Heart right ventricle (tissue), 16 donors: ENCODE measurements around the gene TSC22D1. TPM values are rescaled to one million over a fixed set of nuclear protein-coding genes. Genes with fewer than 3 reads are reported as not detected.

ENCODE experiments used
- ATAC-seq, 8 donors: fragments of 200-7000 bp; cut with Tn5 transposase; one replicate each; pipeline ENCODE4 v1.9.1; 2020; ENCODE audit warnings: mild to moderate bottlenecking in 8 of 8, moderate library complexity in 8 of 8, moderate number of reproducible peaks in 1 of 8
- DNase-seq, 2 donors: peaks; one replicate each; pipeline ENCODE4 v3.0.0-alpha.2; 2020
- H3K27ac ChIP-seq, 10 donors: fragments of 200-600 bp; sonication (generic) in 2 of 10; one replicate each; pipeline versions ENCODE4 v1.5.0 to v1.8.0; 2020 to 2022; ENCODE audit warnings: mild to moderate bottlenecking in 3 of 10
- H3K27me3 ChIP-seq, 7 donors: fragments of 200-600 bp; one replicate each; pipeline ENCODE4 v1.8.0; 2021 to 2022; ENCODE audit warnings: mild to moderate bottlenecking in 2 of 7
- H3K36me3 ChIP-seq, 9 donors: fragments of 200-600 bp; sonication (generic) in 1 of 9; one replicate each; pipeline versions ENCODE4 v1.5.0 to v1.8.0; 2020 to 2022; ENCODE audit warnings: mild to moderate bottlenecking in 2 of 9
- H3K4me1 ChIP-seq, 9 donors: fragments of 200-600 bp; sonication (generic) in 1 of 9; one replicate each; pipeline versions ENCODE4 v1.5.0 to v1.8.0; 2020 to 2022; ENCODE audit warnings: mild to moderate bottlenecking in 4 of 9
- H3K4me3 ChIP-seq, 10 donors: fragments of 200-600 bp; sonication (generic) in 2 of 10; one replicate each; pipeline versions ENCODE4 v1.5.0 to v1.8.0; 2020 to 2022; ENCODE audit warnings: mild to moderate bottlenecking in 7 of 10, moderate library complexity in 2 of 10
- H3K9me3 ChIP-seq, 11 donors: fragments of 200-600 bp in 10 of 11; sonication (generic) in 2 of 11; one replicate each; pipeline versions ENCODE4 v1.5.0 to v1.8.0; 2013 to 2022; ENCODE audit warnings: mild to moderate bottlenecking in 2 of 11, control low read depth in 1 of 11, moderate library complexity in 1 of 11
- WGBS, 2 donors: extraction: QIAGEN DNeasy Blood & Tissue Kit; methylation state at CpG; one replicate each; pipeline ENCODE4 v1.1.7; 2013; ENCODE audit warnings: inconsistent platforms in 1 of 2; 5-methylcytosine and 5-hydroxymethylcytosine counted together
- intact Hi-C, 10 donors: fragments of 100-400 bp; cut with DNase I; formaldehyde crosslinking; loops; one replicate each; pipeline versions ENCODE4 v1.11.1 to v1.14.2; 2022
- polyA plus RNA-seq, 2 donors: library from polyadenylated mRNA; stranded (reverse); fragments of 200-250 nt; gene quantifications; one replicate each; pipeline ENCODE4 v1.2.3, GENCODE V29; 2013
- total RNA-seq, 10 donors: library from RNA; stranded (reverse); fragmentation: NEBNext Ultra II Directional in 3 of 10; extraction: Animal tissue kit (Norgen Biotek cat#: 25700) in 3 of 10; gene quantifications; one replicate each; pipeline versions ENCODE4 v1.2.1 to v1.2.4, GENCODE V29; 2021 to 2023
- TF ChIP-seq, protein P1 (sequence below), 9 donors: fragments of 200-600 bp; sonication (generic) in 2 of 9; IDR thresholded peaks; one replicate each; pipeline versions ENCODE4 v1.5.0 to v1.8.0; 2021 to 2022; ENCODE audit warnings: antibody characterized with exemption in 9 of 9, mild to moderate bottlenecking in 5 of 9, moderate library complexity in 1 of 9
- donor health status: Arrhythmogenic right ventricular cardiomyopathy.
- donor health status: ischemic (EF 13 %, LVEDD 7.1; RV severe dilation, severe dysfunction).
- donor health status: healthy with polysubstance abuse.
- donor health status: DM: no; HTN: yes; CAD: no.
- donor health status: DM: no; HTN: no; CAD: no.
- donor health status: ischemic (EF 25% LVEDD 6.9; RV normal size, moderate dysfunction).
- donor health status: ischemic (EF 25% LVEDD 5.7; RV mildly dilated, moderate dysfunction).
- donor health status: healthy.
- donor health status: DM: yes; HTN: yes; CAD: no.
- donor health status: Ischemic cardiomyopathy.
- donor health status: ischemic (EF 35%, LVEDD 5.7; RV mildly dilated, moderate dysfunction).
- donor health status: nonischemic (EF 11% LVEDD 7.7; RV severe dilation, severe dysfunction).
- donor health status: DM: yes; HTN: yes; CAD: no.
- donor health status: PGD.
- donor health status: ischemic (EF 29% LVEDD 5.4; RV normal size, mild dysfunction).
- donor health status: nonischemic (EF 23%, LVEDD 6.1; RV moderate dilation, normal function).

TSC22D1 gene
- total and polyA plus RNA-seq, 12 donors: 48.5 to 200 (median 113) TPM

DNA sequence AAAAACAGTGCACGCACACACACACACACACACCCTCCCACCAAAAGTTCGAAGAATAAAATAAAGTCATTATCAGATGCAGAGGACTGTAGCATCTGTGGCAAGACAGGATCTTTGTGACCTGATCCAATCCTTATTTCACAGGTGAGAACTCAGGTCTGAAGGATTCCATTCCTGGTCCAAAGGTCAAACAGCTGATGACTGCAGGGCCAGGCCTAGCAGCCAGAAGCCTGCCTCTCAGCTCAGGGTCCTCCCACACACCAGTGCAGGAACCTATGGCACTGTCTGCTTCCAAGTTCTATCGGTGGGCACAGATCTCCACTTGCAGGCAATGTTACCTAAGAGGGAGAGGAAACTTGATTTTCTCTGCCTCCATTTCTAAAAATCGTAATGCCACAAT, 145.0 kb downstream of the TSC22D1 start:
- peaks cover 0 to 27% (median 25%) of the 10 kb centered on the region in 9 donors for H3K4me1 ChIP-seq
- TF ChIP-seq, protein P1, sequence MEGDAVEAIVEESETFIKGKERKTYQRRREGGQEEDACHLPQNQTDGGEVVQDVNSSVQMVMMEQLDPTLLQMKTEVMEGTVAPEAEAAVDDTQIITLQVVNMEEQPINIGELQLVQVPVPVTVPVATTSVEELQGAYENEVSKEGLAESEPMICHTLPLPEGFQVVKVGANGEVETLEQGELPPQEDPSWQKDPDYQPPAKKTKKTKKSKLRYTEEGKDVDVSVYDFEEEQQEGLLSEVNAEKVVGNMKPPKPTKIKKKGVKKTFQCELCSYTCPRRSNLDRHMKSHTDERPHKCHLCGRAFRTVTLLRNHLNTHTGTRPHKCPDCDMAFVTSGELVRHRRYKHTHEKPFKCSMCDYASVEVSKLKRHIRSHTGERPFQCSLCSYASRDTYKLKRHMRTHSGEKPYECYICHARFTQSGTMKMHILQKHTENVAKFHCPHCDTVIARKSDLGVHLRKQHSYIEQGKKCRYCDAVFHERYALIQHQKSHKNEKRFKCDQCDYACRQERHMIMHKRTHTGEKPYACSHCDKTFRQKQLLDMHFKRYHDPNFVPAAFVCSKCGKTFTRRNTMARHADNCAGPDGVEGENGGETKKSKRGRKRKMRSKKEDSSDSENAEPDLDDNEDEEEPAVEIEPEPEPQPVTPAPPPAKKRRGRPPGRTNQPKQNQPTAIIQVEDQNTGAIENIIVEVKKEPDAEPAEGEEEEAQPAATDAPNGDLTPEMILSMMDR (IDR thresholded peaks at IDR 0.05): no peak
- 82 to 84% methylated on average over 4 of the region's 4 CpGs for WGBS, 2 donors
- no peak overlapping the region for H3K4me3 ChIP-seq
- ATAC-seq (no peak), DNase-seq (no peak)
- intact Hi-C loops: loop anchor here in 6 of 10 donors (5.0 to 10.0 kb wide), 8 partner anchors 34 to 286 kb away; partner anchors contain the start of gene SERP2 (in 1 of the 6)
- H3K27ac ChIP-seq: no peak overlapping the region
- H3K9me3 ChIP-seq: peaks cover 0 to 3% (median 0%) of the 10 kb centered on the region in 11 donors
- peaks cover 0 to 25% (median 15%) of the 10 kb centered on the region in 9 donors for H3K36me3 ChIP-seq
- no peaks in the 10 kb centered on the region for H3K27me3 ChIP-seq

DNA sequence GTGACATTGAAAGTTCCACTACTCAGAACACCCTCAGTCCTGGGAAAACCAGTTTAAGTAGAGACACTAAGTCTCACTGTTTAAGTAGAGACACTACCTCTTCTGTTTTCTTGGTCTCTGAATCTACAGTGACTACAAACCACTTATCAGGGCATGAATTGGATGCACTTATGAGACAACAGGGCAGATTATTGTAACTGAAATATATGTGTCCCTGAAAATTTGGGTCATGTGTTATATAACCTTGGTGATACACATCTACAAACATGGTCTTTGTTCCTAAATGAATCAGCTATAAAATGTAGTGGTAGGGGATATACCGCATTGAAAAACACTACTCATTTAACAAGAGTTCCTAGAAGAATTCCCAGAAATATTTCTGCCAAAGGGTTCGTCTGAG, 146.8 kb downstream of the TSC22D1 start:
- Histone ChIP-seq H3K27me3 (no peaks in the 10 kb centered on the region), H3K4me1 (peaks cover 0 to 30% (median 19%) of the 10 kb centered on the region in 9 donors), H3K9me3 (peaks cover 0 to 3% (median 0%) of the 10 kb centered on the region in 11 donors), H3K36me3 (peaks cover 0 to 17% (median 10%) of the 10 kb centered on the region in 9 donors), H3K4me3 (no peak overlapping the region), H3K27ac (no peak overlapping the region)
- WGBS, 2 donors: 77 to 87% methylated on average over 2 of the region's 2 CpGs
- TF ChIP-seq, protein P1 (IDR thresholded peaks at IDR 0.05): no peak
- intact Hi-C loops: loop anchor here in 1 of 10 donors (5.0 kb wide), 1 partner anchor 177 kb away; no protein-coding TSS in a partner anchor
- DNase-seq (no peak), ATAC-seq (no peak)

DNA sequence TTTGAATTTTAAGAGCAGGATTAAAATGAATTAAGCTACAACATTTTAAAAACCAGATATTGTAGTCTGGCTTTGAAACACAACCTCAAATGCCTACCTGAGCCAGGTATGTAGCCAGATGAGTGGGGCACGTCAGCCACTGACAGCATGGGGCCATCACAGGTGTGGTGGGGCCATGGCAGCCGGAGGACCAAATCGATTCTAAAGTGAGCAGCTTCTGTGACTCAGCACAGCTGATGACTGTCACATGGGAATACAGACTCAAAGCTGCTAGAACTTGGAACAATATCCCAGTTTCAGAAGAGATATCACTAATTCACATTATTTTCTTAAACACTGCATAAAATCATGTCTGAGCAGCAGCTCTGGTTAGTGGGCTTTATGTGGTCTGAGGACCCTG, 149.7 kb downstream of the TSC22D1 start:
- ATAC-seq: no peak
- Histone ChIP-seq H3K4me1 (peaks cover 0 to 18% (median 6%) of the 10 kb centered on the region in 9 donors), H3K9me3 (peaks cover 0 to 3% (median 0%) of the 10 kb centered on the region in 11 donors), H3K4me3 (no peak overlapping the region), H3K27me3 (no peaks in the 10 kb centered on the region), H3K27ac (no peak overlapping the region), H3K36me3 (no peaks in the 10 kb centered on the region)
- 61 to 75% methylated on average over 3 of the region's 3 CpGs for WGBS, 2 donors
- intact Hi-C loops: loop anchor here in 1 of 10 donors (5.0 kb wide), 1 partner anchor 174 kb away; no protein-coding TSS in a partner anchor
- no peak for DNase-seq
- TF ChIP-seq, protein P1 (IDR thresholded peaks at IDR 0.05): no peak

DNA sequence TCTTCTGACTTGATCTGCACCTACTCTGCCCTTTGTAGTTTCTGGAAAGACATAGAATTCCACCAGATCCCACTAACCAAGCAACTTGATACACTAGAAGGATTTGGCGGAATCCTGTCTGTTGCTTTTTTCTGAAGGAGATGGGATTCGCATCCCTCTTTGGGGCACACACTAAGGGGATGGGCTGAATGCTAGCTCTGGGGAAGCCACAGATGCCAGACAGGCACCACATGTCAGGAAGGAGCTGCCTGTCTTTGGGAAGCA, 150.4 kb downstream of the TSC22D1 start:
- TF ChIP-seq, protein P1 (IDR thresholded peaks at IDR 0.05): no peak
- ATAC-seq (no peak), DNase-seq (no peak)
- no peak overlapping the region for H3K27ac ChIP-seq
- H3K4me3 ChIP-seq: no peak overlapping the region
- WGBS, 2 donors: 91 to 92% methylated on average over 2 of the region's 2 CpGs
- H3K27me3 ChIP-seq: no peaks in the 10 kb centered on the region
- H3K36me3 ChIP-seq: no peaks in the 10 kb centered on the region
- peaks cover 0 to 18% (median 6%) of the 10 kb centered on the region in 9 donors for H3K4me1 ChIP-seq
- intact Hi-C loops: loop anchor here in 1 of 10 donors (5.0 kb wide), 1 partner anchor 173 kb away; no protein-coding TSS in a partner anchor
- H3K9me3 ChIP-seq: peaks cover 0 to 3% (median 0%) of the 10 kb centered on the region in 11 donors
